Trophoblast cell (in vitro differentiated cells and primary cell): Measurements from ENCODE around the gene ZNF319.

Experiments used
- DNase-seq, 2 donors: peaks; one replicate each; pipeline ENCODE4 v3.0.0-alpha.2; 2016
- H2AFZ ChIP-seq: 2 replicates; pipeline ENCODE4 v1.6.1; 2013; ENCODE audit warnings: low read length, moderate library complexity, mild to moderate bottlenecking; ENCODE audit not compliant: insufficient read depth, poor library complexity
- H2AK5ac ChIP-seq: 2 replicates; pipeline ENCODE4 v1.6.1; 2013; ENCODE audit warnings: mild to moderate bottlenecking, low read length
- H2BK120ac ChIP-seq: 2 replicates; pipeline ENCODE4 v1.6.1; 2013; ENCODE audit warnings: low read length, mild to moderate bottlenecking, moderate library complexity; ENCODE audit not compliant: insufficient read depth, poor library complexity
- H2BK12ac ChIP-seq: 2 replicates; pipeline ENCODE4 v1.6.1; 2013; ENCODE audit warnings: mild to moderate bottlenecking, low read length, moderate library complexity
- H2BK5ac ChIP-seq: 2 replicates; pipeline ENCODE4 v1.6.1; 2013; ENCODE audit warnings: low read length, low read depth, moderate library complexity, mild to moderate bottlenecking; ENCODE audit not compliant: poor library complexity
- H3K14ac ChIP-seq: 2 replicates; pipeline ENCODE4 v1.6.1; 2013; ENCODE audit warnings: mild to moderate bottlenecking, low read length
- H3K18ac ChIP-seq: 2 replicates; pipeline ENCODE4 v1.6.1; 2013; ENCODE audit warnings: mild to moderate bottlenecking, low read length
- H3K23ac ChIP-seq: 2 replicates; pipeline ENCODE4 v1.6.1; 2013; ENCODE audit warnings: low read length
- H3K27ac ChIP-seq: 2 replicates; pipeline ENCODE4 v1.5.1; 2013; ENCODE audit warnings: low read depth, mild to moderate bottlenecking, inconsistent platforms, low read length, moderate library complexity
- H3K27me3 ChIP-seq: 2 replicates; pipeline ENCODE4 v1.6.1; 2013; ENCODE audit warnings: inconsistent platforms, mild to moderate bottlenecking, low read length, moderate library complexity; ENCODE audit not compliant: insufficient read depth
- H3K36me3 ChIP-seq, 2 experiments: 1 replicate in 1 of 2; 2 replicates in 1 of 2; pipeline ENCODE4 v1.6.1; 2013; ENCODE audit warnings: low read length in 2 of 2, mild to moderate bottlenecking in 2 of 2, moderate library complexity in 1 of 2; ENCODE audit not compliant: insufficient read depth in 2 of 2, control insufficient read depth in 1 of 2
- H3K4ac ChIP-seq: 2 replicates; pipeline ENCODE4 v1.6.1; 2013; ENCODE audit warnings: low read depth, mild to moderate bottlenecking, low read length, moderate library complexity
- H3K4me1 ChIP-seq, 2 experiments: 1 replicate in 1 of 2; 2 replicates in 1 of 2; pipeline ENCODE4 v1.6.1; 2013; ENCODE audit warnings: low read length in 2 of 2, mild to moderate bottlenecking in 2 of 2, moderate library complexity in 1 of 2; ENCODE audit not compliant: insufficient read depth in 2 of 2, control insufficient read depth in 1 of 2
- H3K4me2 ChIP-seq: 2 replicates; pipeline ENCODE4 v1.6.1; 2013; ENCODE audit warnings: inconsistent platforms, mild to moderate bottlenecking, low read length, moderate library complexity
- H3K4me3 ChIP-seq: 2 replicates; pipeline ENCODE4 v1.5.1; 2013; ENCODE audit warnings: mild to moderate bottlenecking, low read depth, low read length, inconsistent platforms
- H3K79me1 ChIP-seq: one replicate; pipeline ENCODE4 v1.6.1; 2013; ENCODE audit warnings: low read length
- H3K79me2 ChIP-seq: 2 replicates; pipeline ENCODE4 v1.6.1; 2013; ENCODE audit warnings: low read length, mild to moderate bottlenecking; ENCODE audit not compliant: control insufficient read depth, insufficient read depth, poor library complexity
- H3K9ac ChIP-seq: 2 replicates; pipeline ENCODE4 v1.6.1; 2013; ENCODE audit warnings: mild to moderate bottlenecking, low read length
- H3K9me3 ChIP-seq: 2 replicates; pipeline ENCODE4 v1.6.1; 2013; ENCODE audit warnings: low read depth, mild to moderate bottlenecking, control low read depth, inconsistent platforms, low read length; ENCODE audit not compliant: insufficient read depth
- H4K12ac ChIP-seq: 2 replicates; pipeline ENCODE4 v1.6.1; 2013; ENCODE audit warnings: low read depth, mild to moderate bottlenecking, low read length, moderate library complexity
- H4K8ac ChIP-seq: 2 replicates; pipeline ENCODE4 v1.6.1; 2013; ENCODE audit warnings: low read depth, mild to moderate bottlenecking, low read length, moderate library complexity
- H4K91ac ChIP-seq: one replicate; pipeline ENCODE4 v1.6.1; 2013; ENCODE audit warnings: low read depth, mild to moderate bottlenecking, low read length, moderate library complexity
- WGBS: extraction: QIAGEN DNeasy Blood & Tissue Kit; methylation state at CpG from one replicate; pipeline ENCODE4 v1.1.7; 2013; ENCODE audit warnings: missing lambda C conversion rate; ENCODE audit not compliant: insufficient read length, insufficient coverage; ENCODE audit errors: extremely low coverage; 5-methylcytosine and 5-hydroxymethylcytosine counted together

Gene ZNF319

DNA sequence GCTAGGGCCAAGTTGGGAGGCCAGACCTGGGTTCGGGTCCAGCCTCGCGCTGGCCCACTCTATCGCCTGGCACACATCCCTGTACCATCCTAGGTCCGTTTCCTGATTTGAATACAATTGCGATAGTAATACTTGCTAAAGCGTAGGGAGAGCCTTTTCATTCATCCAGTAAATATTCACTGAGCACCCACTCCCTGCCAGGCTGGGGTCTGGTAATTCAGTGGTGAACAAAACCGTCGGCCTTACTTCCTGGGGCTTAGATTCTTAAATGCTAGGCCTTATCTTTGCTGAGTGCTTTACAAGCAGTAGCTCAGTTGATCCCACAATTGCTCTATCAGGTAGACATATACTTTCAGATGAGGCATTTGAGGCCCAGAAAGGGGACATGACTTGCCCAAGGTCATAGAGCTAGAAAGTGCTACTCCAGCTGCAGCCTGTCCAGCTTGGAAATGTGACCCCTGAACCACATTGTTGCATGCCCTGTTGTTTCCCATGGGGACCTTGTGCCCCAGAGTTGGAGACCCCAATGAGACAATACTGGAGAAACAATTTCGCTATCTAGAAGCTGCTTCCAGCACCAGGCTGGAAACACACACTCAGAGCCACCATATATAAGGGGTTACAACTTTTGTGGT lies 1.4 kb upstream of the ZNF319 start:
- Histone ChIP-seq H3K27me3 (no peaks in the 10 kb centered on the region), H3K79me1 (peaks cover 8% of the 10 kb centered on the region), H3K36me3 (peaks cover 21 to 26% of the 10 kb centered on the region in 2 experiments), H2AK5ac (no peak overlapping the region), H3K4me3 (peak overlapping the region; percentile 89), H3K79me2 (peaks cover 4% of the 10 kb centered on the region), H4K8ac (no peak overlapping the region), H2BK12ac (no peak overlapping the region), H3K4ac (no peak overlapping the region), H2BK5ac (no peak overlapping the region), H3K23ac (no peak overlapping the region), H3K4me2 (peak overlapping the region; percentile 100), H4K12ac (no peak overlapping the region), H2BK120ac (no peak overlapping the region), H3K9me3 (no peaks in the 10 kb centered on the region), H3K9ac (no peak overlapping the region), H3K14ac (no peak overlapping the region), H3K18ac (no peak overlapping the region), H2AFZ (no peak overlapping the region), H4K91ac (no peak overlapping the region), H3K4me1 (peaks cover 8 to 14% of the 10 kb centered on the region in 2 experiments), H3K27ac (no peak overlapping the region)
- no peak for DNase-seq
- WGBS = no CpG with 5 or more reads among the region's 10 CpGs

DNA sequence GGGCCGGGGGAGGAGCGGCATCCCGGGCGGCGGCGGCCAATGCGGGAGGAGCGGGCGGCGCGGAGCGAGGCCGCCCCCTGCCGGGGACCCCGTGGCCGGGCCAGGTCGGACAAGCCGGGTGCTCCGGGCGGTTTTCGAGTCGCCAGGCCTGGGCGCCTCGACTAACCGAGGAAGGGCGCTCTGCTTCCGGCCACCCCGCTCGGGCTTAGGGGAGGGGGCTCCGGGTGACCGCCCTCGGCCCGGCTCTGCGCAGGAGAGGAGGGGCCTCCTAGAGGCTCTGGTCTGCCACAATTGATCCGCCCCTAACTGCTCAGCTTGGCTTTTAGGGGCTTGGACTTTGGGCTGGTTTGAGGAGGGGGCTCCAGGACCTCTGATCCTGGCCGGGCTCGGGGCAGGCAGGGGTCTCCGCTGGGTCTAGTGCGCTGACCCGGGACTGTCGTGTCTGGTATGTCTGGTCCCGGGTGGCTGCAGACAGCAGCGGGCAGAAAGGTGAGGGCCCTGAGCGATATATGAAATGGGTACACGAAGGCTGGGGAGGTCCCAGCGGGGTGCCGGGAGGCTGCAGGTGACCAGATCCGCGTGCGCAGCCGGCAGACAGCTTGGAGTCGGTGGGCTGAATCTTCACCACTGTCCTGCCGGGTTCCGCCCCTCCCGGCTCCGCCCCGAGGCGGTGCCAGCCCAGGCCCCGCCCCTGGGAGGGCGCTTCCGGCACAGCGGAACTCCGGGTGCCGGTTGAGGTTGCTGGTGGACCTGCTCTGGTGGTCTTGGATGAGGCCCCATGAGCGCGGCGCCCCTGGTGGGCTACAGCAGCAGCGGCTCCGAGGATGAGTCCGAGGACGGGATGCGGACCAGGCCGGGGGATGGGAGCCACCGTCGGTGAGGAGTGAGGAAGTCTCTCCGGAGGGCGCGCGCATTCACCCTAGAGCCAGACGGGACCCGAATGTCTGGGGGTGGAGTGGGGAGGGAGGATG lies 519 bp upstream of the ZNF319 start, which contains the start of gene USB1:
Gene USB1 (plus strand): TSS at position 702 of the 971 bp plus-strand sequence. CDS start 77 bp downstream, at position 779.
- Histone ChIP-seq H3K4ac (peak within 1 kb of the TSS; percentile 81), H4K8ac (peak within 1 kb of the TSS; percentile 98), H2AFZ (peak within 1 kb of the TSS; percentile 99), H3K23ac (no peak within 1 kb of the TSS), H2AK5ac (no peak within 1 kb of the TSS), H3K79me2 (peaks cover 4% of the 10 kb centered on the region), H3K27me3 (no peaks in the 10 kb centered on the region), H3K4me2 (peak within 1 kb of the TSS; percentile 100), H3K4me3 (peak within 1 kb of the TSS; percentile 89), H3K9ac (peak within 1 kb of the TSS; percentile 81), H3K9me3 (no peaks in the 10 kb centered on the region), H4K12ac (peak within 1 kb of the TSS; percentile 93), H4K91ac (peak within 1 kb of the TSS; percentile 76), H2BK120ac (peak within 1 kb of the TSS; percentile 61), H2BK12ac (no peak within 1 kb of the TSS), H3K36me3 (peaks cover 29 to 35% of the 10 kb centered on the region in 2 experiments), H3K27ac (peak within 1 kb of the TSS; percentile 65), H3K4me1 (peaks cover 8 to 14% of the 10 kb centered on the region in 2 experiments), H2BK5ac (peak within 1 kb of the TSS; percentile 50), H3K79me1 (peaks cover 8% of the 10 kb centered on the region), H3K18ac (peak within 1 kb of the TSS; percentile 94), H3K14ac (peak within 1 kb of the TSS; percentile 94)
- no CpG with 5 or more reads among the region's 81 CpGs for WGBS
- DNase-seq = peak; percentile 93 to 94

DNA sequence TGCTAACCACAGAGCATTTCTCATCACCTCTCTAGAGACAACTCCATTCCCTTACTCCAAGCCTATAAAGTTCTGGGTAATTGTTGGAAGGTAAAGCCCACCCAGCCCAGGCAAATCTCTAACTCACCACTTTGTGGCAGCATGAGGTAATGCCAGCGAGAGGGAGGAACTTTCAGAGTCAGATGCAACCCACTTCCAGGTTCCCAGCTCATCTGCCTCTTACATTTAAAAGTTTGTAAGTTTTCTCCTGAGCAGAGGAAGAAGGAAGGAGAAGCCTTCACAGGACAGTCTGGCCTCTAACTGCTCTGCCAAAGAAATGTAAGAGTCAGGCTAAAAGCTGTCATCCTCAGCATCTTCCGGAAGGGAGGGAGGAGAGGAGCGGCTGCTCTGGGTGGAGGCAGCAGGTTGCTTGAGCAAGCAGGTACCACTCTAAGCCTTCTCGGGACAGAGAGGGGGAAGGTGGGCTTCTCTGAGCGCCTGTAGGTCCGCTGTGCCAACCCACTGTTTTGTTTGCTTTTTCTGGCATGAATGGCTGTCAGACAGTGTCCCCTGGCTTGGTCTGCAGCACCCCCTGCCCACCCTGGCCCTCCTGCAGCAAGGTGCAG lies 1.0 kb downstream of the ZNF319 start:
- Histone ChIP-seq H3K79me1 (peaks cover 8% of the 10 kb centered on the region), H3K4me3 (peak overlapping the region; percentile 89), H3K9ac (peak overlapping the region; percentile 88), H3K14ac (peak overlapping the region; percentile 0), H3K36me3 (peaks cover 25 to 37% of the 10 kb centered on the region in 2 experiments), H3K4me2 (peak overlapping the region; percentile 88), H2BK5ac (no peak overlapping the region), H3K4me1 (peaks cover 11 to 22% of the 10 kb centered on the region in 2 experiments), H3K9me3 (no peaks in the 10 kb centered on the region), H2AK5ac (peak overlapping the region; percentile 6), H2AFZ (no peak overlapping the region), H3K4ac (no peak overlapping the region), H3K27ac (no peak overlapping the region), H4K12ac (no peak overlapping the region), H4K91ac (peak overlapping the region; percentile 76), H3K23ac (no peak overlapping the region), H3K79me2 (peaks cover 4% of the 10 kb centered on the region), H2BK12ac (no peak overlapping the region), H3K18ac (peak overlapping the region; percentile 20), H3K27me3 (no peaks in the 10 kb centered on the region), H4K8ac (no peak overlapping the region), H2BK120ac (no peak overlapping the region)
- DNase-seq = no peak
- no CpG with 5 or more reads among the region's 6 CpGs for WGBS

DNA sequence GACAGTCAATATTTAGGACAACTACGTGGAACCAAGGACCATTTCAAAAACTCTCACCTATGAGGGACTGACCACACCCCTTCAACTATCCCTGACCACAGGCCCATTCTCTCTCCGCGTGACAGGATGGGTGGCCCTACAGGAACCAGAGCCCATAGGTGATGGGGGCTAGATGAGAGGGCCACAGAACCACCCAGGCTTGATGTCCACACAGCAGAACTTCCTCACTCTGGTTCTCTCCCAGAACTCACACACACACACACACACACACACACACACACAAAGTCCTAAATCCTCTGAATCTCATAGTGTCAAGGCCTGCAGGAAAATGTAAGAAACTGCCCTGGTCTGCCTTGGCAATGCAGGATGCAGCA lies 1.5 kb downstream of the ZNF319 start:
- H3K27me3 ChIP-seq = no peaks in the 10 kb centered on the region
- H3K27ac ChIP-seq = no peak overlapping the region
- no peak overlapping the region for H2AK5ac ChIP-seq
- H3K9me3 ChIP-seq = no peaks in the 10 kb centered on the region
- H2AFZ ChIP-seq = no peak overlapping the region
- no peak overlapping the region for H3K4ac ChIP-seq
- H4K91ac ChIP-seq = no peak overlapping the region
- H3K23ac ChIP-seq = no peak overlapping the region
- no peak overlapping the region for H3K14ac ChIP-seq
- no peak overlapping the region for H4K8ac ChIP-seq
- no peak overlapping the region for H3K18ac ChIP-seq
- peaks cover 4% of the 10 kb centered on the region for H3K79me2 ChIP-seq
- no peak overlapping the region for H3K9ac ChIP-seq
- no peak overlapping the region for H4K12ac ChIP-seq
- H3K4me2 ChIP-seq = no peak overlapping the region
- peaks cover 8% of the 10 kb centered on the region for H3K79me1 ChIP-seq
- H2BK120ac ChIP-seq = no peak overlapping the region
- no peak for DNase-seq
- H3K36me3 ChIP-seq = peaks cover 25 to 39% of the 10 kb centered on the region in 2 experiments
- peaks cover 12 to 24% of the 10 kb centered on the region in 2 experiments for H3K4me1 ChIP-seq
- WGBS = no CpG with 5 or more reads among the region's 3 CpGs
- H2BK12ac ChIP-seq = no peak overlapping the region
- no peak overlapping the region for H2BK5ac ChIP-seq
- H3K4me3 ChIP-seq = no peak overlapping the region
